ENCODE data around the gene SMAD3.

GRCh38 chr15:67242708-67243111, 177.3 kb downstream of the SMAD3 start:
- TF ChIP-seq CTCF (conservative IDR thresholded peaks at IDR 0.05; ENCODE audit: low read depth, low read length) (no peak), POLR2A (IDR thresholded peaks at IDR 0.05; ENCODE audit: low read depth, low read length) (no peak), FOS (IDR thresholded peaks at IDR 0.05; ENCODE audit: low read depth, low read length) (no peak), CEBPB (IDR thresholded peaks at IDR 0.05; ENCODE audit: low read depth, low read length) (no peak), BHLHE40 (IDR thresholded peaks at IDR 0.05; ENCODE audit: low read depth, low read length) (no peak), RCOR1 (IDR thresholded peaks at IDR 0.05; ENCODE audit: insufficient replicate concordance, low read length) (no peak), USF2 (IDR thresholded peaks at IDR 0.05; ENCODE audit: low read depth, low read length) (no peak), MAFK (IDR thresholded peaks at IDR 0.05; ENCODE audit: low read depth, low read length) (no peak)
